Aorta (tissue), 5 donors: ENCODE data around the gene DUSP9. TPM values are rescaled to one million over a fixed set of nuclear protein-coding genes. Genes with fewer than 3 reads are reported as not detected.

ENCODE experiments used
- ATAC-seq: fragments of 200-7000 bp; cut with Tn5 transposase; one replicate; pipeline ENCODE4 v1.9.1; 2022; ENCODE audit warnings: moderate library complexity; ENCODE audit not compliant: low FRiP score
- DNase-seq, 2 donors: peaks; one replicate each; pipeline ENCODE4 v3.0.0-alpha.2; 2020
- H3K27ac ChIP-seq, 2 donors: one replicate each; pipeline ENCODE4 v1.5.1; 2013; ENCODE audit warnings: low read length in 2 of 2, mild to moderate bottlenecking in 2 of 2, moderate library complexity in 2 of 2, control low read depth in 1 of 2, inconsistent platforms in 1 of 2, low read depth in 1 of 2
- H3K27me3 ChIP-seq, 2 donors: one replicate each; pipeline ENCODE4 v1.6.1; 2013; ENCODE audit warnings: control low read depth in 1 of 2, low read length in 1 of 2, mild to moderate bottlenecking in 1 of 2, moderate library complexity in 1 of 2; ENCODE audit not compliant: insufficient read depth in 2 of 2, control insufficient read depth in 1 of 2
- H3K36me3 ChIP-seq, 2 donors: one replicate each; pipeline ENCODE4 v1.6.1; 2013; ENCODE audit warnings: control low read depth in 1 of 2, low read length in 1 of 2, mild to moderate bottlenecking in 1 of 2; ENCODE audit not compliant: insufficient read depth in 2 of 2, control insufficient read depth in 1 of 2
- H3K4me1 ChIP-seq, 2 donors: one replicate each; pipeline ENCODE4 v1.6.1; 2013; ENCODE audit warnings: low read length in 2 of 2, control low read depth in 1 of 2, mild to moderate bottlenecking in 1 of 2, moderate library complexity in 1 of 2; ENCODE audit not compliant: insufficient read depth in 2 of 2, control insufficient read depth in 1 of 2
- H3K4me3 ChIP-seq, 2 donors: one replicate each; pipeline ENCODE4 v1.5.1; 2013; ENCODE audit warnings: low read length in 2 of 2, control low read depth in 1 of 2, mild to moderate bottlenecking in 1 of 2
- H3K9me3 ChIP-seq: one replicate; pipeline ENCODE4 v1.6.1; 2013; ENCODE audit warnings: mild to moderate bottlenecking, low read length; ENCODE audit not compliant: control insufficient read depth
- WGBS, 2 donors: extraction: QIAGEN DNeasy Blood & Tissue Kit; methylation state at CpG; one replicate each; pipeline ENCODE4 v1.1.7; 2013; 5-methylcytosine and 5-hydroxymethylcytosine counted together
- intact Hi-C, 2 donors: fragments of 100-400 bp; cut with DNase I; formaldehyde crosslinking; loops; one replicate each; pipeline versions ENCODE4 v1.14.2 to v1.15.0; 2022
- long read RNA-seq, 2 donors: library from polyadenylated mRNA; unstranded; transcript quantifications; one replicate each; pipeline ENCODE4 v2.0.0, GENCODE V29; 2020 to 2021
- polyA plus RNA-seq, 2 donors: library from polyadenylated mRNA; stranded (reverse); fragments of 200-250 nt; gene quantifications; one replicate each; pipeline ENCODE4 v1.2.3, GENCODE V29; 2013
- total RNA-seq, 2 donors: library from RNA; stranded (reverse); fragmentation: NEBNext Ultra II Directional; extraction: Animal tissue kit (Norgen Biotek cat#: 25700); gene quantifications; one replicate each; pipeline ENCODE4 v1.2.1, GENCODE V29; 2021
- donor health status: healthy with polysubstance abuse.
- donor health status: Bipolar disorder and iron deficiency.
- donor health status: DM: no; HTN: no; CAD: no.
- donor health status: DM: no; HTN: no; CAD: no.
- donor health status: DM: yes; HTN: yes; CAD: no.

The DUSP9 gene, protein sequence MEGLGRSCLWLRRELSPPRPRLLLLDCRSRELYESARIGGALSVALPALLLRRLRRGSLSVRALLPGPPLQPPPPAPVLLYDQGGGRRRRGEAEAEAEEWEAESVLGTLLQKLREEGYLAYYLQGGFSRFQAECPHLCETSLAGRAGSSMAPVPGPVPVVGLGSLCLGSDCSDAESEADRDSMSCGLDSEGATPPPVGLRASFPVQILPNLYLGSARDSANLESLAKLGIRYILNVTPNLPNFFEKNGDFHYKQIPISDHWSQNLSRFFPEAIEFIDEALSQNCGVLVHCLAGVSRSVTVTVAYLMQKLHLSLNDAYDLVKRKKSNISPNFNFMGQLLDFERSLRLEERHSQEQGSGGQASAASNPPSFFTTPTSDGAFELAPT
- total RNA-seq (not detected), polyA plus RNA-seq (not detected)
- long read RNA-seq, donor 1: 0 reads
- long read RNA-seq, donor 2: 0 reads

DNA sequence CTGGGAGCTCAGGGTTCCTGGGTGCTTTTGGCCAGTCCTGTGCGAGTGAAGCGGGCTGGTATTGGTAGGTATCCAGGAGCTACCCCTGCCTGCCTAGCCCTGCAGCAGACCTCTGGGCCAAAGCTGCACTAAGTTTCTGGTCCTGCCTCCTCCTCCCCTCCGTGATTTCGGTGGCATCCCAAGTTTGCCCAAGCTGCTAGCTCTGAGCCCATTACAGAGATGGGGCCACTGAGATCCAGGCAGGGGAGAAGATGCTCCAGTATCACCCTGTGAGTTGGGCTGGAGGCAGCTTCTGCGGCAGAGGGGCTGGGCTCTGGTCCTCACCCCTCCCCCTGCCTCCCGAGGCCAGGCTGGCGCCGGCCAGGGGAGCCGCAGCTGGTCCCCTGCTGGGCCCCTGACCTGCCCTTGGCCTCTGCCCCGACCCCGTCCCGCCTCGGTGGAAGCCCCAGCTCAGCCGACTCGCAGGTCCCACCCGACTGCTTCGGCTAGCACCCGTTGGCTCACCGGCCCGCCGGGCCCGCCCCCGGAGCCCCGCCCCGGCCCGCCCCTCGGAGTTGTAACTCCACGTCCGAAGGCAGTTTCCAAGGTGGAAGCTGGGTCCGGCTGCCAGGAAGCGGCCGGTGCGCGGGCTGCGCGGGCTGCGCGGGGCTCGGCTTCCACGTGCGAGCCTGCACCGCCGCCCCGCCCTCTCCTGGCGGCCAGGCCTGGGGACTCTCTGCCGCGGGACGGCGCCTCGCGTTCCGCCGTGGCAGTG, at the start of gene DUSP9:
Gene DUSP9, plus strand, starts transcription at position 584 of the 754 bp plus-strand sequence. CDS start 751 bp downstream, outside the sequence.
- no peaks in the 10 kb centered on the region for H3K4me1 ChIP-seq
- intact Hi-C loops: no loop called here
- no peaks in the 10 kb centered on the region for H3K9me3 ChIP-seq
- no peak within 1 kb of the TSS for H3K27ac ChIP-seq
- H3K36me3 ChIP-seq: no peaks in the 10 kb centered on the region
- ATAC-seq (peak; percentile 17), DNase-seq (peak; percentile 47 to 76)
- no peaks in the 10 kb centered on the region for H3K27me3 ChIP-seq
- WGBS, 2 donors: 5 to 25% methylated on average over 32 to 53 of the region's 53 CpGs
- no peak within 1 kb of the TSS for H3K4me3 ChIP-seq

DNA sequence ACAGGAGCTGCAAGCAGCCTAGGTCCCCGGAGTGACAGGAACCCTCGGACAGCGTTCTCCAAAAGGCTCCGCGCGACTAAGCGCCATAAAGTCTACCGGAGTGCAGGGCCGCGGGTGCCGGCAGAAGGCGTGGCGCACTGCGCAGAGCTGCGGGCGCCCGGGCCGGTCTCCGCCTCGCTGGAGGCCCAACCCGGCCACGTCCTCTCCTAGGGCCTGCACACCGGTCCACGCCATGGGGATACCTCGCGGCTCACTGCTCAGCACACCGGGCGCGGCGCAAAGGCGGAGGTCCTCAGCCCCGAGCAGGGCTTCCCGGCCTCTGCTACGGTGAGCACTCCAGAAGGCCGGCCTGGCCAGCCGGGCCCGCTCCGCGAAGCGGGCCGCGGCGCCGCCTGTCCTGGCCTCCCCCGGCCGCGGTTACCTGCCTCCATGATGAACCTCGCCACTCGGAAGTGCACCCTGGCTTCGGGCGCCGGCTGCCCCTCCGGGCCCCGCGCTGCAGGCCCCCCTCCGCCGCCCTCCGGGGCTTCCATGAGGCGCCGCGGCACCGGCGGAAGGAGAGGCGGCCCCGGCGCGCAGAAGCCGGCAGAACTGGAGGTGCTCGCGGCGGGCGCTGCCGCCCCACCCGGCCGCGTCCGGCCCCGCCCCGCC, 48.3 kb upstream of the DUSP9 start, which contains the start of gene CCNQ:
Gene CCNQ, minus strand, starts transcription at position 599 of the 651 bp plus-strand sequence. Its CDS starts 66 bp downstream, at position 533.
- intact Hi-C loops: no loop called here
- Histone ChIP-seq H3K4me1 (no peaks in the 10 kb centered on the region), H3K9me3 (no peaks in the 10 kb centered on the region), H3K4me3 (peak within 1 kb of the TSS; percentile 46 to 79), H3K36me3 (peaks cover 0 to 3% of the 10 kb centered on the region in 2 donors), H3K27ac (no peak within 1 kb of the TSS), H3K27me3 (no peaks in the 10 kb centered on the region)
- 1 to 26% methylated on average over 45 to 79 of the region's 79 CpGs for WGBS, 2 donors
- ATAC-seq: peak; percentile 43
- peak in 1 of 2 donors; percentile 75 for DNase-seq

DNA sequence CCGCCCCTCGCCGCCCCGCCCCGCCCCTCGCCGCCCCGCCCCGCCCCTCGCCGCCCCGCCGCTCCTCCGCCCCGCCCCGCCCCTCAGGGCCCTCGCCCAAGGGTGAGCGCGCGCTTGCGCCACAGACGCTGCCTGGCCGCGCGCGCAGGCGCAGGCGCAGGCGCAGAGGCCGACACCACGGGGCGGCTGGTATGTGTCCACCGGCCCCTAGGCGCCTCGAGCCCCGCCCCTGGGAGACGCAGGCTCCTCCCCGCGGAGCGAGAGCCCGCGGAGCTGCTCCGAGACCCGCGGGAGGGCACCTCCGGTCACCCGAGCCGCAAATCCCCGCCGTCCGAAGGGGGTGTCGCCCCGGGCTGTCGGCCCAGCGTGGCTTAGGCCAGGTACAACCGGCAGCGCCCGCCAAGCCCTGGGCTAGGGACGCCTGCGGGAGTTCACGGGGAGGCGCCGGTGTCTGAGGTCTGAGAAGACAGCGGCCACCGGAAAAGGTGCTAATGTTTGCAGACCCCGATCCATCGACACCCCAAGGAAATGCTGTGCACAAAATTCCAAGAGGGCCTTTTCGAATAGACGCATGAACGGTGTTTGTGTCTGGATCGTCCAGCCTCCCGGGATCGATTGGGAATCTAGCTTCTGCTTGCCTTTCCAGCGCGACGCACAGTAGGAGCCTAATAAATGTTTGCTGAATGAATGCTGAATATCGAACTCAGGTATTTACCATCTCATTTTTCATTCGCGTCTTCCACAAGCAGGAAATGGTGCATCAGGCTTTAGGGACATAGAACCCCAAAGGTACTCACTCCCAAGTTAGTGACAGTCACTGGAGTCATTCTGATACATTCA, 47.6 kb upstream of the DUSP9 start:
- WGBS, 2 donors: 0 to 21% methylated on average over 63 to 79 of the region's 79 CpGs
- peak; percentile 94 for ATAC-seq
- Histone ChIP-seq H3K4me1 (no peaks in the 10 kb centered on the region), H3K27me3 (no peaks in the 10 kb centered on the region), H3K4me3 (peak overlapping the region; percentile 29 to 79), H3K9me3 (no peaks in the 10 kb centered on the region), H3K36me3 (no peaks in the 10 kb centered on the region), H3K27ac (no peak overlapping the region)
- intact Hi-C loops: no loop called here
- peak; percentile 94 to 95 for DNase-seq

DNA sequence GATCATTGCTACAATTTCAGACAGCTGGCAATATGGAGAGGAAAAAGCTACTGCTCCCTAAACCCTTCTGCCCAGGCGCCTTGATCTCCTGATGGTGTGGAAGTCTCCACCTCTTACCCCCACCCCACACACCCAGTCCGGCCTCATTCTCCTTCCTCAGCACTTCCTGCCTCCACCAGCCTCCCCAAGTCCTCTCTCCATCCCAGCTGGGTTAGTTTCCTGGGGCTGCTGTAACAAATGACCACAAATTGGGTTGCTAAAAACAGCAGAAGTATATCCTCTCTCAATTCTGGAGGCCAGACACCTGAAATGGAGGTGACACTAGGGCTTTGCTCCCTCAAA, 47.0 kb upstream of the DUSP9 start:
- ATAC-seq: no peak
- H3K27ac ChIP-seq: no peak overlapping the region
- 12 to 22% methylated on average over 2 of the region's 2 CpGs for WGBS, 2 donors

DNA sequence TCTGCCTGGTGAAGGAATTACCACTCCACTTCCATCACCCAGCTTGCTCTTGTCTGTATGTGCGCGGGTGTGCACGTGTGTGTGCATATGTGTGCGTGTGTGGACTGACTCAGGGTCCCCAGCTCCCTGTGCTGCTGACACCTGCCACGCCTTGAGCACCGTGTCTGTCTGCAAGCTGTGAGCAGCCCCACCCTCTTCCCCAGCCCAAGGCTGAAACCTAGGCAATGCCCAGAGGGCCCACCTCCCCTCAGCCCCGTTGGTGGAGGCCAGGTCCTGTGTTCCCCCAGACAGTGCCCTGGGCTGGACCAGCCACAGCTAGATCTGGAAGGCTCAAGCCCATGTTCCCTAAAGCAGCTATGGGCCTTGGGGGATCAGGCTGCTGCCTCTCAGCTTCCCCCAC, 46.1 kb upstream of the DUSP9 start:
- H3K9me3 ChIP-seq: no peaks in the 10 kb centered on the region
- 85 to 93% methylated on average over 7 of the region's 7 CpGs for WGBS, 2 donors
- H3K4me1 ChIP-seq: no peaks in the 10 kb centered on the region
- H3K36me3 ChIP-seq: no peaks in the 10 kb centered on the region
- no peaks in the 10 kb centered on the region for H3K27me3 ChIP-seq
- DNase-seq: peak in 1 of 2 donors; percentile 57
- no peak for ATAC-seq
- no peak overlapping the region for H3K27ac ChIP-seq
- intact Hi-C loops: no loop called here
- no peak overlapping the region for H3K4me3 ChIP-seq

More for the DNA sequence above, 47.0 kb upstream of the DUSP9 start:
- Histone ChIP-seq H3K4me3 (peak overlapping the region in 1 of 2 donors; percentile 29), H3K9me3 (no peaks in the 10 kb centered on the region), H3K36me3 (no peaks in the 10 kb centered on the region), H3K27me3 (no peaks in the 10 kb centered on the region), H3K4me1 (no peaks in the 10 kb centered on the region)
- intact Hi-C loops: no loop called here
- DNase-seq: no peak

DNA sequence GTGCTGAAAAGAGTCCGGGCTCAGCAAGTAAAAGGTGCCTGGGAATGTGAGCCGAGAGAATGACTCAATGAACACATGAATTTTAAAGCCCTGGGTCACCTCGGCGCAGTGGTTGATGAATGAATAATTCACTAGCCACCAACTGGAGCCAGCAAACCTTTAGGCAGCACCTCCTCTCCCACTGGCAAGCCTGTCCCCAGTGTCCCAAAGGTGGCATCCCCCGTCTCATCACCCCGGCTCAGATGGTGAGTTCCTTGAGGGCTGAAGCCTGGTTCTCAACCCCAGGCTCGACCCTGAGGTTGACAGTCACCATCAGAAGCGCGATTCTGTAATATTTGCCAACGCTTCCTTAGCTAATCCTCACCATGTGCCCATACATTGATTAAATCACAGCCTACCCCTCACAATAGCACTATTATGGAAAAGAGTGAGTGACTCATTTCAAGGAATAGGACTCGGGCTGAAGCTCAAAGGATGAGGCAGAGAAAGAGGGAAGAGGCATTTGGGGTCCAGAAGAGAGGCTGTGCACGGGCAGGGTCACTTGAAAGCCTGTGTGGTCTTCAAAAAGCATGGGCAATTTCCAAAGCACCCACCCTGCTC, 45.4 kb upstream of the DUSP9 start:
- H3K4me1 ChIP-seq: no peaks in the 10 kb centered on the region
- ATAC-seq (no peak), DNase-seq (no peak)
- no peaks in the 10 kb centered on the region for H3K9me3 ChIP-seq
- intact Hi-C loops: no loop called here
- no peak overlapping the region for H3K4me3 ChIP-seq
- H3K36me3 ChIP-seq: no peaks in the 10 kb centered on the region
- no peaks in the 10 kb centered on the region for H3K27me3 ChIP-seq
- WGBS, 2 donors: 87 to 95% methylated on average over 12 of the region's 12 CpGs
- no peak overlapping the region for H3K27ac ChIP-seq

DNA sequence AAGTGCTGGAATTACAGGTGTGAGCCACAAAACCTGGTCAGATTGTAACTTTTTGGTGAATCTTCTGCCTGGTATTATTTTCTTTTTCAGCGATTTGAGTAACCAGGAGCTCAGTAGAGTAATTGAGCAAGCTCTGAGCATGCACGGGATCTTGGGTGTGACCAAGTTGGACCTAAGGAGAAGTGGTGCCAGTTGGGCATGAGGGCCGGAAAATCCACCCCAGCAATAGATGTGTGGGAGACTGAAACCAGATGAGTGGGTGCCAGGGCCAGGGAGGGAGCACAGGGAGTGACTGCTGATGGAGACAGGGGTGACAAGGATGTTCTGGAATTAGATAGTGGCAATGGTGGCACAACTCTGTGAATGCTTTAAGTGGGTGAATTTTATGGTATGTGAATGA, 44.4 kb upstream of the DUSP9 start:
- Histone ChIP-seq H3K9me3 (no peaks in the 10 kb centered on the region), H3K4me3 (no peak overlapping the region), H3K27me3 (no peaks in the 10 kb centered on the region), H3K36me3 (no peaks in the 10 kb centered on the region), H3K4me1 (no peaks in the 10 kb centered on the region), H3K27ac (no peak overlapping the region)
- WGBS, 2 donors: 87 to 94% methylated on average over 3 of the region's 3 CpGs
- DNase-seq: no peak
- no peak for ATAC-seq
- intact Hi-C loops: no loop called here
